HG02943 (cell line): ENCODE measurements around the gene CHCT1.
"Not testable (repeated sequence)": the region's sequence is repeated elsewhere in the genome, so short reads cannot be mapped to it uniquely, and the experiment has no call there.

ENCODE experiments used
- ATAC-seq: cut with Tn5 transposase; IDR thresholded peaks from one replicate; pipeline ENCODE4 v1.9.1; 2021; ENCODE audit warnings: mild to moderate bottlenecking, low read depth, moderate library complexity; ENCODE audit not compliant: unreplicated experiment

The CHCT1 gene

DNA sequence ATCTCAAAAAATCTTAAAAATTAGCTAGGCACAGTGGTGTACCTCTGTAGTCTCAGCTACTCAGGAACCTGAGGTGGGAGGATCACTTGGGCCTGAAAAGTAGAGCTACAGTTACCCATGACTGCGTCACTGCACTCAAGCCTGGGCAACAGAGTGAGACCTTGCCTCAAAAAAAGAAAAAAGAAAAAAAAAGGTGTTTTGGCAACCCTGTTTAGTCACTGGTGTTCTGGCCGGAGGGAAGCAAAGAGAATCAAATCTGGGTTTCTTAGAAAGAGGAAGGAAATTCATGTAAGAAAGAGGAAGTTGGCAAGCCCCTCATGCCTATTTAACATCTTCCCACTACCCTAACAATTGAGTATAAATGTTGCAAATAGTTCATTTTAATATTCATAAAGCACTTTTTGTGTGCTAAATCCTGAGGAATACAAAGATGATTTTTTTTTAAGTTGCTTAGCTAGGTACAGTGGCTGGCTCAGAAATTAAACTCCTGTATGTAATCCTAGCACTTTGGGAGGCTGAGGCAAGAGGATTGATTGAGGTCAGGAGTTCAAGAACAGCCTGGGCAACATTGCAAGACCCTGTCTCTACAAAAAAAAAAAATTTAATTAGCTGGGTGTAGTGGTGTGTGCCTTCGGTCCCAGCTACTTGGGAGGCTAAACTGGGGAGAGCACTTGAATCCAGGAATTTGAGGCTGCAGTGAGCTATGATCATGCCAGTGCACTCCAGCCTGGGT lies 23.9 kb upstream of the CHCT1 start:
- no peak for ATAC-seq

DNA sequence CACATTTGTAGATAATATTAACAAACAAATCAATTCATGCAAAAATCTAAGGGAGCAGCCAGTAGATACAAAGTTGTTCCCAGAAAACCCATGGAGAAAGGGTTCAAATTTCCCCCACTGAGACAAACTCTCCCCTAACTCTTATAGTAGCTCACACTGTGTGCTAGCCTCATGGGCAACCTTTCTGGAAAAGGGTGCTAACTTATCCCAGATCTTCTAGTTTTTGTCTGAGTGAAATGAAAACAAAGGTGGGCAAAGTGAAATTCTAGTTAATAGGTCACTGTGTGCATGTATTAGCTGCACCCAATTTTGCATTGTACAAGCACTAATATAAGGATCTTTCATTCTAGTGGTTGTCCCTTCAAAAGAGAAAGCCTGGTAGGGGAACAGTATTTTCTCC lies 20.5 kb upstream of the CHCT1 start:
- ATAC-seq, result no peak

DNA sequence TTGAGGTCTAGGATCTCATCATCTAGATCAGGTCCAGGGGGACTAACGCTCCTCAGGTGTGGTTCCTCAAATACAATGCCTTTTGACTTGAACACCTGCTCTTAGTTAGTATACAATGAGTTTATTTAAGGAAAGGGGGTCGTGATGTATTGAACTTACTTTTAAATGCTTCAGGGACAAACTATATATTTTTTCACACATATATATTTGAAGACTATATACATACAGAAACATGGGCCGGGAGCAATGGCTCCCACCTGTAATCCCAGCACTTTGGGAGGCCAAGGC lies 18.8 kb upstream of the CHCT1 start:
- no peak for ATAC-seq

DNA sequence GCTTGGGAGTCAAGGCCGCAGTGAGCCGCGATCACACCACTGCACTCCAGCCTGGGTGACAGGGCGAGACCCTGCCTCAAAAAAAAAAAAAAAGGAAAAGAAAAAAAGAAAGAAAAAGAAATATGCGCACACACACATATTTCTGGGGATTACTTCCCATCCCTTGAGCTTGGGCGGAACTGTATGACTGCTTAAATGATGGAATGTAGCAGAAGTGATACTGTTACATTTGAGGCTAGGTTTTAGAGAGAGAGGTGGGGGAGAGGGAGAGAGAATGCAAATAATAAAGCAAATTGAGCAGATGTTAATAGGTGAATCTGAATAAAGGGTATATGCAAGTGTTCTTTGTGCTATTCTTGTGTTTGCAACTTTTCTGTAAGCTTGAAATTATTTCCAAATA lies 18.3 kb upstream of the CHCT1 start:
- ATAC-seq, result no peak

GRCh38 chr17:60406887-60407286 lies 15.4 kb upstream of the CHCT1 start:
- no peak for ATAC-seq

- ATAC-seq, result no peak
These were observed 12.3 kb upstream of the CHCT1 start for GRCh38 chr17:60410001-60410400.

- no peak for ATAC-seq
These were observed 9.6 kb upstream of the CHCT1 start for GRCh38 chr17:60412701-60413100.

DNA sequence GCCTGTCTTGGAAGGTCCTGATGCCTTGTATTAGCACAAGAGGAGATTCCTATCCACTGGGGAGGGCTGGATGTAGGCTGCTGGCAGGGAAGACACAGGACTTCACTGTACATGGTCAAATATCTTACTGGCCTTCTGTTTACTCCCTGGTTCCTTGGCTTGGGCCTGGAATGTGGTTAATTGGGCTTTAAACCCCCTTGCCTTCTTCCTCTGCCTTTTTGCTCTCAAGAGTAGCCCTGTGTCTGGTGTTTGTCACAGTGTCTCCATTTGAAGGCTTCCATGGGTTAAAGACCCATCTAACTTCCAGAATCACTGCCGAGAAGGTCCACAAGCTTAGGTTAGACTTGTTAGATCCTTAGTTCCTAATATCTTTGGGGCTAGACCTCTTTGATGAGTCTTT lies 7.1 kb upstream of the CHCT1 start:
- ATAC-seq, result no peak

DNA sequence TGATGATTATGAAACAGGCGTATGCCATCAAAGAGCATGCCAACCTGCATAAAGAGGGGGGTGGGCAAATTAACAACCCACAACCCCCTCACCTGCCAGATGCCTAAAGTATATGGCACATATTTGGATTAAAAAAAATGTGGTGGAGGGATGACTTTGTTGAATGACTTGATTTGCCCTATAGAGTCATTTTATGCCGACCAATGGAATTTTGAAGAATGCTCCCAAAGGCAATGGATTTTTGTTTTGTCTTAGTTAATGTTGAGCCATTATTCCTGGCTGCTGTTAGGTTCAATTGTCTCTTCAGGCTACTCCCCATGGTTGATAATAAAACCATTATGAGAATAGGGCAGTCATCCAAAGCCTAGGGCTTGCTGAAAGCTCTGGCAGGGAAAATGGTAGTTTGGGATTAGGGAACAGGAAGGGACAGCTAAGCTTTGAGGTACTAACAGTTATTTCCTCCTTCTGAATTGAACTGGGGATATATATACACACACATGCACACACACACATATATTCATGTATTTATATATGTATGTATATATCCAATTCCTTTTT lies 5.8 kb upstream of the CHCT1 start:
- no peak for ATAC-seq

GRCh38 chr17:60419003-60419402 lies 3.3 kb upstream of the CHCT1 start:
- ATAC-seq, result not testable (repeated sequence)

DNA sequence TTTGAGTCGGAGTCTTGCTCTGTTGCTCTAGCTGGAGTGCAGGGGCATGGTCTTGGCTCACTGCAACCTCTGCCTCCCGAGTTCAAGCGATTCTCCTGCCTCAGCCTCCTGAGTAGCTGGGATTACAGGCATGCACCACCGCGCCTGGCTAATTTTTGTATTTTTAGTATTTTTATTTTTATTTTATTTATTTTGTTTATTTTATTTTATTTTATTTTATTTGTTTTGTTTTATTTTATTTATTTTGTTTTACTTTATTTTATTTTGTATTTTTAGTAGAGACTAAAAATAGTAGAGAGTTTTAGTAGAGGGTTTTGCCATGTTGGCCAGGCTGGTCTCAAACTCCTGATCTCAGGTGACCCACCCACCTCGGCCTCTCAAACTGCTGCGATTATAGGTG lies 2.4 kb upstream of the CHCT1 start:
- ATAC-seq, result not testable (repeated sequence)

DNA sequence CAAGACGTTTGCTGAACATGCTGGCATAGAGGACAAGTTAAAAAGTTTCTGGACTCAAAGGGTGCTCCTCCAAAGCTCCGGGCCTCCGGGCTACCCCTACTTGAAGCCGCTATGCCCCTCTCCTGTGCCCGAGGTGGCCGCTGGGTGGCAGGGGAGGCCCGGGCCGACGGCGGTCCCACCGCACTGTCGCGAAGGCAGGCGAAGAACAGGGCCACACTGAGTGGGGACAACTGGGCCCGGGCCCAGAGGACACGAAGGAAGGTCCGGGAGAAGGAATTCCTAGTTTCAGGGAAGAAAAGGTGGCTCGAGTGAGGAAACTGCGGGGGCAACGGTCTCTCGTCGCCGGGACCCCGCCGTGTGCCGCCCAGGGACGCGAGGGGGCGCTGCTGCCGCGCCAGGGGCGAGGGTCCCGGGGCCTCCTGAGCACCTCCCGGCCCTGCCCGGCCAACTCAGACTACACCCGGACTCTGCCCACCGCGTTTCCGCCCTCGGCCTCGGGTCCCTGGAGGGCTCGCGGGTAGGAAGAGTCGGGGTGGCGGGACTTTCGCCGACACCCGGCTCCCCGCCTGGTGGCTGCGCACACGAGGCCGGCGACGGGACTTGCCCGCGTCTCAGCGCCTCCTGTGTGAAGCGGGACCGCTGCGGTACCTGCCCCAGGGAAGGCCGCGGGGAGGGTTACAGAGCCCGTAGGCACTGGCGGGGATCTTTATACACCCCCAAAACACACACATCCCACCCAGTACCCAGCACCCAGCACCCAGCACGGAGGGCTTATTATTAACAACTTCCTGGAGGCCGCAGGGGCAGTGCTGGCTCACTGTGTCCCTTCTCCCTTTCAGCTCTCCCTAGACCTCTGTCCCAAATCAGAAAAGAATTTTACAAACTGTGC lies 772 bp upstream of the CHCT1 start:
- peak; percentile 82 for ATAC-seq

- no peak for ATAC-seq
These were observed 1.6 kb downstream of the CHCT1 start for GRCh38 chr17:60423865-60424264.

GRCh38 chr17:60425626-60426025 lies 3.3 kb downstream of the CHCT1 start:
- ATAC-seq, result no peak

GRCh38 chr17:60426596-60426995 lies 4.3 kb downstream of the CHCT1 start:
- no peak for ATAC-seq

DNA sequence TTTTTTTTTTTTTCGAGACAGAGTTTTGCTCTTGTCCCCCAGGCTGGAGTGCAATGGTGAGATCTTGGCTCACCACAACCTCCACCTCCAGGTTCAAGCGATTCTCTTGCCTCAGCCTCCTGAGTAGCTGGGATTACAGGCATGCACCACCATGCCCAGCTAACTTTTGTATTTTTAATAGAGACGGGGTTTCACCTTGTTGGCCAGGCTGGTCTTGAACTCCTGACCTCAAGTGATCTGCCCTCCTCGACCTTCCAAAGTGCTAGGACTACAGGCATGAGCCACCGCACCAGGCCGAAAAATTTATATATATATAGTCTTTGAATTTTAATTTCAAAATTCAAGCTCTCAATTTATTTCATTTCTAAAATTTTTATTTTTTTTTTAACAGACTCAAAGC lies 6.2 kb downstream of the CHCT1 start:
- ATAC-seq, result not testable (repeated sequence)

- ATAC-seq, result not testable (repeated sequence)
These were observed 8.3 kb downstream of the CHCT1 start for GRCh38 chr17:60430561-60430960.

DNA sequence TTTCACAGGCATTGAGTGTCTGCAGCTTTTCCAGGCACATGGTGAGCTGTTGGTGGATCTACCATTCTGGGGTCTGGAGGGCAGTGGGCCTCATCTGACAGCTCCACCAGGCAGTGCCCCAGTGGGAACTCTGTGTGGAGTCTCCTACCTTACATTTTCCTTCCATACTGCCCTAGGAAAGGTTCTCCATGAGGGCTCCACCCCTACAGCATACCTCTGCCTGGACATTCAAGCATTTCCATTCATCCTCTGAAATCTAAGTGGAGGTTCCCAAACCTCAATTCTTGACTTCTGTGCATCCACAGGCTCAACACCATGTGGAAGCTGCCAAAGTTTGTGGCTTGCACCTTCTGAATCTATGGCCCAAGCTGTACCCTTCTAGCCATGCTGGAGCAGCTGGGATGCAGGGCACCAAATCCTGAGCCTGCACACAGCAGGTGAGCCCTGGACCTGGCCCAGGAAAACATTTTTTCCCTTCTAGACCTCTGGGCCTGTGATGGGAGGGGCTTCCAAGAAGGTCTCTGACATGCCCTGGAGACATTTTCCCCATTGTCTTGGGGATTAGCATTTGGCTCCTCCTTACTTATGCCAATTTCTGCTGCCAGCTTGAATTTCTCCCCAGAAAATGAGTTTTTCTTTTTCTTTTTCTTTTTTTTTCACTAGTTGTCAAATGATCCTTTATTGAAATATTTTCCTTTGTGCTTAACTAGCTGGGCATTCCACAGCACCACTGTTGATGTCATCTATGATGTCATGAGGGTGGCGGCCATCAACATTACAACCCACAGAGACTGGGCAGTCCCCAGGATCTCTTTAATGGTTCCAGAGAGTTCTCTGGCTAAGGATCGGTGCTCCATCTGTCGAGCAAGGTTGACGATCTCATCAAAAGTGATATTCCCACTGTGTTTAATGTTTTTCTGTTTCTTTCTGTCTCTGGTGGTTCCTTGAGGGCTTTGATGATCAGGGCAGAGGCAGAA lies 11.0 kb downstream of the CHCT1 start:
- ATAC-seq, result not testable (repeated sequence)

DNA sequence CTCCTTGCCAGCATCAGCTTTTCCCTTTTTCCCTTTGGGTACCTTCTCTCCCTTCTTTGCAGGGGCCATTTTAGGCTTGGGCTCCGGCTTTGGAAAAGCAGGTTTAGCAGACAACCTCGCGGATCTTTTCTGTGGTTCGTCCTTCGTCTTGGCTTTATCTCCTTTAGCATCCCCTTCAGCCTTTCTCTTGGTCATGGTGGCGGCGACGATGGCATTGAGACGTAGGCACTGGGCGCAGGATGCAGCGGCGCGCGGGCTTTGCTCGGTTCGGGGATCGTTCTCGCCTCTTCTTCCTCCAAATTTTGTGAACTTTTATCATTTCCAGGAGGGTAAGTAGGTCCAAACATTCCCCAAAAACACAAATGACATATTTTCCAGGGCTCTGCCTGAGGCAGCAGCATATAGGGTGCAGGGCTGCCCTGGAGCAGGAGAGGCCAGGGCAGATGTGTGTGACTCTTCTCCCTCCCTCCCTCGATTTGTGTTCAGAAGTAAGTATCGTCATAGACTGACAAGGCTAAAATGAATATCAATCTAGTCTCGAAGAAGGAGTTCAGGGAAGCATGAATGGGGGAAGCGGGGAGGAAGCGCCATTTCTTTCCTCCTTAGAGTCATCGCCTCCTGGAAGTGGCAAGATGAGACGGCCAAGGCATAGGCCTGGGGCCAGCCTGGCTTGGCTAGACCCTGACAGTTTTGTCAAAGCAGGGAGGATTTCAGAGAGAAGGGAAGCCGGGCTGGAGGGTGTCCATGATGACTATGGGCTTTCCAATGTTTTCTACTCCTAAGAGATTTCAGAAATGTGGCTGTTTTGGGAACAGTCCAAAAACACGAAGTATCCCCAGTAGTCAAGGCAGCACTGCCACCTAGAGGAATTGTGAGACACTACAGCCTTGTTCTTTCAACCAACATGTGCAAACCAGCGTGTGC lies 13.2 kb downstream of the CHCT1 start:
- no peak for ATAC-seq

- no peak for ATAC-seq
These were observed 14.4 kb downstream of the CHCT1 start for GRCh38 chr17:60436676-60437075.
